Vagina (tissue), 2 donors: ENCODE data around the gene AREL1.

ENCODE experiments used
- CTCF ChIP-seq, 3 experiments: fragments of 450-650 bp in 2 of 3; fragments of 200-600 bp in 1 of 3; sonication (generic) in 1 of 3; IDR thresholded peaks; one replicate each; pipeline ENCODE4 v1.5.1; 2017 to 2019; ENCODE audit warnings: antibody characterized with exemption in 3 of 3, mild to moderate bottlenecking in 2 of 3, moderate library complexity in 2 of 3
- POLR2A ChIP-seq, 2 donors: fragments of 450-650 bp; IDR thresholded peaks; one replicate each; pipeline ENCODE4 v1.6.1; 2017; ENCODE audit warnings: antibody characterized with exemption in 2 of 2, mild to moderate bottlenecking in 2 of 2, moderate library complexity in 2 of 2
- POLR2AphosphoS5 ChIP-seq, 2 donors: sonication (generic); formaldehyde crosslinking; IDR thresholded peaks; one replicate each; pipeline ENCODE4 v1.9.0; 2017; ENCODE audit warnings: antibody characterized with exemption in 2 of 2, mild to moderate bottlenecking in 2 of 2, low read depth in 1 of 2; ENCODE audit not compliant: insufficient read depth in 1 of 2

- TF ChIP-seq POLR2AphosphoS5 (IDR thresholded peaks at IDR 0.05; ENCODE audit: insufficient read depth in 1 of 2, low read depth in 1 of 2) (no peak), POLR2A (IDR thresholded peaks at IDR 0.05) (no peak), CTCF (IDR thresholded peaks at IDR 0.05) (no peak)
Observed at GRCh38 chr14:74684434-74684833, 28.4 kb downstream of the AREL1 start.
